Measurements from ENCODE around the gene EXOC7.
"Not testable (repeated sequence)": the region's sequence is repeated elsewhere in the genome, so short reads cannot be mapped to it uniquely, and the experiment has no call there.

GRCh38 chr17:76044475-76045007, 59.0 kb downstream of the EXOC7 start:
- not testable (repeated sequence) for TF ChIP-seq CTCF (IDR thresholded peaks at IDR 0.05; ENCODE audit: insufficient read depth, low read depth, low read length); EZH2 (IDR thresholded peaks at IDR 0.05; ENCODE audit: insufficient read depth, low read length)
